Hepatic stellate cell (primary cell): ENCODE data around the gene KRTAP9-9.
"Not testable (repeated sequence)": the region's sequence is repeated elsewhere in the genome, so short reads cannot be mapped to it uniquely, and the experiment has no call there.

Source experiments
- DNase-seq: peaks from one replicate; pipeline ENCODE4 v3.0.0; 2011; ENCODE audit warnings: low spot score

Gene KRTAP9-9

GRCh38 chr17:41265078-41265477, 9.9 kb downstream of the KRTAP9-9 start, which contains the start of gene KRTAP9-6:
KRTAP9-6 (plus strand) TSS chr17:41265378; CDS start chr17:41265378, 0 bp downstream.
- no peak for DNase-seq

GRCh38 chr17:41267711-41268110, 12.5 kb downstream of the KRTAP9-9 start:
- DNase-seq, result no peak

GRCh38 chr17:41271323-41271722, 16.1 kb downstream of the KRTAP9-9 start:
- DNase-seq, result not testable (repeated sequence)

GRCh38 chr17:41271858-41272257, 16.7 kb downstream of the KRTAP9-9 start:
- DNase-seq, result no peak

GRCh38 chr17:41275648-41276190, 20.5 kb downstream of the KRTAP9-9 start, which contains the start of gene KRTAP9-7:
KRTAP9-7 (plus strand) TSS chr17:41275698; CDS start chr17:41275698, 0 bp downstream.
- DNase-seq, result not testable (repeated sequence)

- DNase-seq, result no peak
Measured at GRCh38 chr17:41278176-41278955, 23.2 kb downstream of the KRTAP9-9 start.

GRCh38 chr17:41284043-41284442, 28.9 kb downstream of the KRTAP9-9 start:
- DNase-seq, result no peak

- no peak for DNase-seq
Measured at GRCh38 chr17:41284546-41284945, 29.4 kb downstream of the KRTAP9-9 start.

- no peak for DNase-seq
Measured at GRCh38 chr17:41287050-41287449, 31.9 kb downstream of the KRTAP9-9 start.

GRCh38 chr17:41294016-41294415, 38.8 kb downstream of the KRTAP9-9 start:
- DNase-seq, result no peak

- DNase-seq, result no peak
Measured at GRCh38 chr17:41296846-41297245, 41.7 kb downstream of the KRTAP9-9 start.

GRCh38 chr17:41298458-41299135, 43.4 kb downstream of the KRTAP9-9 start:
- DNase-seq, result no peak

GRCh38 chr17:41301204-41301790, 46.1 kb downstream of the KRTAP9-9 start:
- DNase-seq, result no peak

GRCh38 chr17:41301916-41302901, 47.0 kb downstream of the KRTAP9-9 start, which contains the start of gene KRTAP29-1:
KRTAP29-1 (minus strand) TSS chr17:41302851; CDS start chr17:41302851, 0 bp downstream.
- no peak for DNase-seq

- DNase-seq, result no peak
Measured at GRCh38 chr17:41302981-41303380, 47.8 kb downstream of the KRTAP9-9 start.

GRCh38 chr17:41304091-41304490, 48.9 kb downstream of the KRTAP9-9 start:
- DNase-seq, result no peak
